ENCODE data around the gene CPT2.

DNA sequence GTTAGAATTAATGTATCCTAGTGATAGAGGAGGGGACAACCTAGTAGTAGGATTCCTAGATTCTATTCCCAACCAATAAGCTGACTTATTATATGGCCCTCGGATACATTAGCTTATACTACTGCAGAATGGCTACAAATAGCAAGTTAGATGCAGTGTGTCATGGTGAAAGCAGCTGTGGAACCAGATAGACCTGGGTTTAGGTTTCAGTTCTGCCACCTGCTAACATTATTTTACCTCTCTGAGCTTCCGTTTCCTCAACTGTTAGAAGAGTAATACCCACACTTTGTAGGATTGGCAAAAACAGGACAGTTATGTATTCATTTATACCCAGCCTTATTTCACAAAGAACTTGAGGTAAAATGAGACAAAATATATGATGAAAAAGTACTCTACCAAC lies 63.3 kb downstream of the CPT2 start:
- TF ChIP-seq, protein P1, sequence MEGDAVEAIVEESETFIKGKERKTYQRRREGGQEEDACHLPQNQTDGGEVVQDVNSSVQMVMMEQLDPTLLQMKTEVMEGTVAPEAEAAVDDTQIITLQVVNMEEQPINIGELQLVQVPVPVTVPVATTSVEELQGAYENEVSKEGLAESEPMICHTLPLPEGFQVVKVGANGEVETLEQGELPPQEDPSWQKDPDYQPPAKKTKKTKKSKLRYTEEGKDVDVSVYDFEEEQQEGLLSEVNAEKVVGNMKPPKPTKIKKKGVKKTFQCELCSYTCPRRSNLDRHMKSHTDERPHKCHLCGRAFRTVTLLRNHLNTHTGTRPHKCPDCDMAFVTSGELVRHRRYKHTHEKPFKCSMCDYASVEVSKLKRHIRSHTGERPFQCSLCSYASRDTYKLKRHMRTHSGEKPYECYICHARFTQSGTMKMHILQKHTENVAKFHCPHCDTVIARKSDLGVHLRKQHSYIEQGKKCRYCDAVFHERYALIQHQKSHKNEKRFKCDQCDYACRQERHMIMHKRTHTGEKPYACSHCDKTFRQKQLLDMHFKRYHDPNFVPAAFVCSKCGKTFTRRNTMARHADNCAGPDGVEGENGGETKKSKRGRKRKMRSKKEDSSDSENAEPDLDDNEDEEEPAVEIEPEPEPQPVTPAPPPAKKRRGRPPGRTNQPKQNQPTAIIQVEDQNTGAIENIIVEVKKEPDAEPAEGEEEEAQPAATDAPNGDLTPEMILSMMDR (IDR thresholded peaks at IDR 0.05; ENCODE audit: low read depth, low read length): no peak
- TF ChIP-seq, protein P2, sequence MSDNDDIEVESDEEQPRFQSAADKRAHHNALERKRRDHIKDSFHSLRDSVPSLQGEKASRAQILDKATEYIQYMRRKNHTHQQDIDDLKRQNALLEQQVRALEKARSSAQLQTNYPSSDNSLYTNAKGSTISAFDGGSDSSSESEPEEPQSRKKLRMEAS (IDR thresholded peaks at IDR 0.05; ENCODE audit: low read depth, low read length): no peak
- no peak for TF ChIP-seq POLR2A (IDR thresholded peaks at IDR 0.05; ENCODE audit: extremely low read depth, insufficient read length)
- no peak for TF ChIP-seq MYC (IDR thresholded peaks at IDR 0.05; ENCODE audit: low read depth, low read length)

Data from NB4 (cell line).